Retinal pigment epithelial cell (primary cell): ENCODE results near the gene PTPRK.
"Not testable (repeated sequence)": the region's sequence is repeated elsewhere in the genome, so short reads cannot be mapped to it uniquely, and the experiment has no call there.

Experiments used
- DNase-seq: peaks from one replicate; pipeline ENCODE4 v3.0.0-alpha.2; 2010; ENCODE audit warnings: low read depth
- H3K4me3 ChIP-seq: 2 replicates; pipeline ENCODE4 v1.5.1; 2011; ENCODE audit warnings: mild to moderate bottlenecking, low read length, control low read depth, moderate library complexity
- CTCF ChIP-seq: conservative IDR thresholded peaks from 2 replicates; pipeline ENCODE4 v1.5.1; 2011; ENCODE audit warnings: low read depth, low read length, control low read depth, inconsistent platforms

Gene PTPRK

GRCh38 chr6:127937747-127938146 is 582.7 kb downstream of the PTPRK start:
- no peak for DNase-seq
- no peak for TF ChIP-seq CTCF
- H3K4me3 ChIP-seq, result no peak overlapping the region

GRCh38 chr6:127937102-127937501 is 583.3 kb downstream of the PTPRK start:
- no peak overlapping the region for H3K4me3 ChIP-seq
- DNase-seq, result no peak
- no peak for TF ChIP-seq CTCF

GRCh38 chr6:127934956-127935355 is 585.4 kb downstream of the PTPRK start:
- no peak overlapping the region for H3K4me3 ChIP-seq

GRCh38 chr6:127933852-127934840 is 586.3 kb downstream of the PTPRK start:
- DNase-seq, result no peak
- no peak overlapping the region for H3K4me3 ChIP-seq
- no peak for TF ChIP-seq CTCF

More at GRCh38 chr6:127934956-127935355, 585.4 kb downstream of the PTPRK start:
- no peak for TF ChIP-seq CTCF
- no peak for DNase-seq

- DNase-seq, result no peak
- TF ChIP-seq CTCF, result no peak
- no peak overlapping the region for H3K4me3 ChIP-seq
These were observed 587.3 kb downstream of the PTPRK start for GRCh38 chr6:127933137-127933536.

GRCh38 chr6:127932708-127933107 is 587.7 kb downstream of the PTPRK start:
- DNase-seq, result no peak
- H3K4me3 ChIP-seq, result no peak overlapping the region
- no peak for TF ChIP-seq CTCF

GRCh38 chr6:127926441-127926840 is 594.0 kb downstream of the PTPRK start:
- not testable (repeated sequence) for DNase-seq, H3K4me3 ChIP-seq
